ENCODE data around the gene MACROD2.

The MACROD2 gene

DNA sequence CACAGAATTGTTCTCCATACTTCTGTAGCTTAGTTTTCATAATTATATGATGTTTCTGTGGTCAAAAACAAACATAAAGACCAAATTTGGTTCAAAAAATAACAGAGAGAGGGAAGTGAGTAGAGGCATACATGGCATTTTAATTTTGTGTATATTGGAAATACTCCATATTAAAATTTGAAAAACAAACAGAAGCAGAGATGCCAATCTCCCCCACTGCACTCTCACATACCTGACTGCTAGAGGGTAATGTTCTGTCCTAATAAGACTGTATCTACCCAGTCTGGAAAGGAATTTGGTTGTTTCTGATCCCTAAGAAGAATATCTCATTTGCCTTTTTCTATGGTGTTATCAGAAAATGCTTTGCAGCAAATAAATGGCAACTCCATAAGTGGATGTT, 1301.1 kb downstream of the MACROD2 start:
- Histone ChIP-seq H3K9me3 (ENCODE audit: control insufficient read depth, low read length) (no peaks in the 10 kb centered on the region), H3K79me2 (no peaks in the 10 kb centered on the region), H3K4me2 (ENCODE audit: low read length) (no peak overlapping the region), H3K27ac (no peak overlapping the region), H3K4me3 (ENCODE audit: low read depth, low read length) (no peak overlapping the region), H3K27me3 (ENCODE audit: control insufficient read depth, insufficient read depth, low read length) (no peaks in the 10 kb centered on the region), H3K9ac (no peak overlapping the region), H3K36me3 (ENCODE audit: control insufficient read depth, insufficient read depth, low read length) (no peaks in the 10 kb centered on the region), H2AFZ (no peak overlapping the region), H3K4me1 (peaks cover 19% of the 10 kb centered on the region)
- TF ChIP-seq, protein P1, sequence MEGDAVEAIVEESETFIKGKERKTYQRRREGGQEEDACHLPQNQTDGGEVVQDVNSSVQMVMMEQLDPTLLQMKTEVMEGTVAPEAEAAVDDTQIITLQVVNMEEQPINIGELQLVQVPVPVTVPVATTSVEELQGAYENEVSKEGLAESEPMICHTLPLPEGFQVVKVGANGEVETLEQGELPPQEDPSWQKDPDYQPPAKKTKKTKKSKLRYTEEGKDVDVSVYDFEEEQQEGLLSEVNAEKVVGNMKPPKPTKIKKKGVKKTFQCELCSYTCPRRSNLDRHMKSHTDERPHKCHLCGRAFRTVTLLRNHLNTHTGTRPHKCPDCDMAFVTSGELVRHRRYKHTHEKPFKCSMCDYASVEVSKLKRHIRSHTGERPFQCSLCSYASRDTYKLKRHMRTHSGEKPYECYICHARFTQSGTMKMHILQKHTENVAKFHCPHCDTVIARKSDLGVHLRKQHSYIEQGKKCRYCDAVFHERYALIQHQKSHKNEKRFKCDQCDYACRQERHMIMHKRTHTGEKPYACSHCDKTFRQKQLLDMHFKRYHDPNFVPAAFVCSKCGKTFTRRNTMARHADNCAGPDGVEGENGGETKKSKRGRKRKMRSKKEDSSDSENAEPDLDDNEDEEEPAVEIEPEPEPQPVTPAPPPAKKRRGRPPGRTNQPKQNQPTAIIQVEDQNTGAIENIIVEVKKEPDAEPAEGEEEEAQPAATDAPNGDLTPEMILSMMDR (IDR thresholded peaks at IDR 0.05) = no peak

DNA sequence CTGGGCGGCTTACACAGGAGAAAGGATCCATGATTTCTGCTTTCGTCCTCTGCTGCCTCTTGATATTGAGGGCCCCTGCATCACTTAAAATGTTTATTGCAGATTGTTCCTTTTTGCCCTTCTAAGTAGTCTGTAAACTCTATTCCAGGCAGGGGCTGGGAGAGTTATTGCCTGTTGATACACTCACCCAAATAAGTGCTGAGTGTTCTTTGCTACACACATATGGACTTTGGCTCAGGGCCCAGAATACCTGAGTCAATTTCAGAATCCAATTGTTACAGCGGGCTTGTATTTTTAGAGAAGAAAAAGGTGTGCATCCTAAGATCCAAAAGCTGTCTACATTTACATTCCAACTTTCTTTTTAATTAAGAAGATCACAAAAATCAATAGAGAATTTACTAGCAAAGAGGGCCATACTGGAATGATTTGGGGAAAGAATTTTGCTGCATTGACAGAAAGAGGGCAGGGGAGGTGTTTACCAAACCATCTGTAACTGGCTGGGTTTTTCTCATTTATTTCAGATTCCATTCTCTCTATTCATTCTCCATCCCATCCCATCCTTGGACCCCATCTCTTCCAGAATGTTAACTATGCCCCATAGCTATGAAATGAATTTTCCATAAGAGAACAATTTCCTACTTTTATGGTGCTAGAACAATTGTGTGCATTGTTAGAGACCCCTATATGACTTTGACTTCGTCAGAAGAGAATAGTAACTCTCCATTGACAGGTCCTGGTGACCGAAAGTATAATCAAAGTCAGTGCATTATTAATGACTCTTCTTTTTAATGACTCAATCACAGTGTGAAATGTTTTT, 1302.0 kb downstream of the MACROD2 start:
- H3K36me3 ChIP-seq (ENCODE audit: control insufficient read depth, insufficient read depth, low read length) = no peaks in the 10 kb centered on the region
- H3K4me2 ChIP-seq (ENCODE audit: low read length) = peak overlapping the region; percentile 36
- H3K9ac ChIP-seq = no peak overlapping the region
- TF ChIP-seq, protein P1 (IDR thresholded peaks at IDR 0.05) = no peak
- no peaks in the 10 kb centered on the region for H3K9me3 ChIP-seq (ENCODE audit: control insufficient read depth, low read length)
- no peaks in the 10 kb centered on the region for H3K79me2 ChIP-seq
- no peaks in the 10 kb centered on the region for H3K27me3 ChIP-seq (ENCODE audit: control insufficient read depth, insufficient read depth, low read length)
- no peak overlapping the region for H3K4me3 ChIP-seq (ENCODE audit: low read depth, low read length)
- H2AFZ ChIP-seq = no peak overlapping the region
- H3K4me1 ChIP-seq = peaks cover 19% of the 10 kb centered on the region
- H3K27ac ChIP-seq = no peak overlapping the region

DNA sequence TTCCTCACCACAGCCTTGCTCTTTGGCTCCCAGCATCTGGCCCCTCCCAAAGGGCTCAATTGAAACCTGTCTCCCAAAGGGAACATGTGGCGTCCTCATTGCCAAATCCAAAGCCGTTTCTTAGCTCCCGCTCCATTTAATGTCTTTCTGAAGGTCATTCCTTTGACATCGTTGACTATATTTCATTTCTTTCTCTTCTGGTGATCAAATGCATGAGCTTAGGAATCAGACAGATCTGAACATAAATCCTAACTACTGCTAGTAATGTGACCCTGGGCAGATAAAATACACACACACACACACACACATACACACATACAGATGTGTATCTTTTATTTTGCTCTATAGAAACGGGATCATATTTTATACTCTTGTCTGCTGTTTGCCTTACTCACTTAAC, 1306.8 kb downstream of the MACROD2 start:
- no peak overlapping the region for H3K27ac ChIP-seq
- no peaks in the 10 kb centered on the region for H3K36me3 ChIP-seq (ENCODE audit: control insufficient read depth, insufficient read depth, low read length)
- H3K4me1 ChIP-seq = peaks cover 10% of the 10 kb centered on the region
- H3K4me2 ChIP-seq (ENCODE audit: low read length) = no peak overlapping the region
- H3K4me3 ChIP-seq (ENCODE audit: low read depth, low read length) = no peak overlapping the region
- no peak overlapping the region for H2AFZ ChIP-seq
- TF ChIP-seq, protein P1 (IDR thresholded peaks at IDR 0.05) = no peak
- H3K9me3 ChIP-seq (ENCODE audit: control insufficient read depth, low read length) = no peaks in the 10 kb centered on the region
- H3K79me2 ChIP-seq = no peaks in the 10 kb centered on the region
- no peaks in the 10 kb centered on the region for H3K27me3 ChIP-seq (ENCODE audit: control insufficient read depth, insufficient read depth, low read length)
- H3K9ac ChIP-seq = no peak overlapping the region

DNA sequence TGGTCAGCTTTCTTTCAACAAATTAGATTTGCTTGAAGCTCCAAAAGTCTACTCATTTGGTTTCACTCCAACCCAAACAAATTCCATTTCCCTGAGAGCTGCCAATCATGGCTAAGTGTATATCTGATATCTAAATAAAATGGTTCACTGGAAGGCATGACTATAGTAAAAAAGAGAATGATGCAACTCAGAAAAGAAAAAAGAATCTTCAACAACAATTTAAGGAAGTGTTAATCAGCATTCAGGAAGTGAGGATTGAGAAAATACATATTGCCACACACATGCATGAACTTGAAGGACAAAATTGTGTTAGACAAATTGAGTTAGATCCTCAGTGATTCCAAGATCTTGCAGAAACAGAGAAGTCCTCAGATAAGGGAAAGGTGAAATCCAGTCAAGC, 1315.0 kb downstream of the MACROD2 start:
- Histone ChIP-seq H3K27me3 (ENCODE audit: control insufficient read depth, insufficient read depth, low read length) (no peaks in the 10 kb centered on the region), H2AFZ (no peak overlapping the region), H3K4me3 (ENCODE audit: low read depth, low read length) (no peak overlapping the region), H3K9me3 (ENCODE audit: control insufficient read depth, low read length) (no peaks in the 10 kb centered on the region), H3K9ac (no peak overlapping the region), H3K4me1 (no peaks in the 10 kb centered on the region), H3K4me2 (ENCODE audit: low read length) (peak overlapping the region; percentile 54), H3K27ac (no peak overlapping the region), H3K36me3 (ENCODE audit: control insufficient read depth, insufficient read depth, low read length) (no peaks in the 10 kb centered on the region), H3K79me2 (no peaks in the 10 kb centered on the region)
- TF ChIP-seq, protein P1 (IDR thresholded peaks at IDR 0.05) = no peak

DNA sequence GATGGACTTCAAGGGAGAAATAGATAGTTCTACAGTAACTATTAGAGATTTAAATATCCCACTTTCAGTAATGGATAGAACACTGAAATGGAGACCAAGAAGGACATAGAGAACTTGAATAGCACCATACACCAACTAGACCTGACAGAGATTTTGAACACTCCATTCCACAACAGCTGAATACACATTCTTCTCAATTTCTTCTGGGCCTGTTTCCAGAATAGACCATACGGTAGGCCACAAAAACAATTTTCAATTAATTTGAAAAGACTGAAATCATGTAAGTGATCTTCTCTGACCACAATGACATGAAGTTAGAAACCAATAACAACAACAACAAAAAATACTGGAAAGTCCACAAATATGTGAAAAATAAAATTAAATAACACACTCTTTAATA, 1321.2 kb downstream of the MACROD2 start:
- no peaks in the 10 kb centered on the region for H3K9me3 ChIP-seq (ENCODE audit: control insufficient read depth, low read length)
- TF ChIP-seq, protein P1 (IDR thresholded peaks at IDR 0.05) = no peak

More for the DNA sequence above, 1321.2 kb downstream of the MACROD2 start:
- Histone ChIP-seq H2AFZ (no peak overlapping the region), H3K9ac (no peak overlapping the region), H3K36me3 (ENCODE audit: control insufficient read depth, insufficient read depth, low read length) (no peaks in the 10 kb centered on the region), H3K4me3 (ENCODE audit: low read depth, low read length) (no peak overlapping the region), H3K27me3 (ENCODE audit: control insufficient read depth, insufficient read depth, low read length) (no peaks in the 10 kb centered on the region), H3K4me1 (no peaks in the 10 kb centered on the region), H3K4me2 (ENCODE audit: low read length) (no peak overlapping the region), H3K79me2 (no peaks in the 10 kb centered on the region), H3K27ac (no peak overlapping the region)

Data from parathyroid adenoma (tissue), 2 donors.